GM18502 (cell line): ENCODE results near the gene PRPF6.
"Not testable (repeated sequence)": the region's sequence is repeated elsewhere in the genome, so short reads cannot be mapped to it uniquely, and the experiment has no call there.

Experiments
- ATAC-seq: cut with Tn5 transposase; IDR thresholded peaks from one replicate; pipeline ENCODE4 v1.9.1; 2021; ENCODE audit warnings: mild to moderate bottlenecking; ENCODE audit not compliant: unreplicated experiment, poor library complexity

Gene PRPF6

DNA sequence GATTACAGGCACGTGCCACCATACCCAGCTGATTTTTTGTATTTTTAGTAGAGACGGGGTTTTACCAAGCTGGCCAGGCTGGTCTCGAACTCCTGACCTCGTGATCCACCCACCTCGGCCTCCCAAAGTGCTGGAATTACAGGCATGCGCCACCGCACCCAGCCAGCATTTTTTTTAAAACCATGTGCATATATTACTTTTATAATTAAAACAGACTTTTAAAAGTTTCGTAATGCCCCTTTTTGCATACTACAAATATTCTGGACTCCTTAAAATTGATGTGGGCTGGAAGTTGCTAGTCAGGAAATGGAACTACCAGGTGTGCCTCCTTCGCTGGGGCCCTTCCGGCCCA is 9.0 kb upstream of the PRPF6 start:
- not testable (repeated sequence) for ATAC-seq

DNA sequence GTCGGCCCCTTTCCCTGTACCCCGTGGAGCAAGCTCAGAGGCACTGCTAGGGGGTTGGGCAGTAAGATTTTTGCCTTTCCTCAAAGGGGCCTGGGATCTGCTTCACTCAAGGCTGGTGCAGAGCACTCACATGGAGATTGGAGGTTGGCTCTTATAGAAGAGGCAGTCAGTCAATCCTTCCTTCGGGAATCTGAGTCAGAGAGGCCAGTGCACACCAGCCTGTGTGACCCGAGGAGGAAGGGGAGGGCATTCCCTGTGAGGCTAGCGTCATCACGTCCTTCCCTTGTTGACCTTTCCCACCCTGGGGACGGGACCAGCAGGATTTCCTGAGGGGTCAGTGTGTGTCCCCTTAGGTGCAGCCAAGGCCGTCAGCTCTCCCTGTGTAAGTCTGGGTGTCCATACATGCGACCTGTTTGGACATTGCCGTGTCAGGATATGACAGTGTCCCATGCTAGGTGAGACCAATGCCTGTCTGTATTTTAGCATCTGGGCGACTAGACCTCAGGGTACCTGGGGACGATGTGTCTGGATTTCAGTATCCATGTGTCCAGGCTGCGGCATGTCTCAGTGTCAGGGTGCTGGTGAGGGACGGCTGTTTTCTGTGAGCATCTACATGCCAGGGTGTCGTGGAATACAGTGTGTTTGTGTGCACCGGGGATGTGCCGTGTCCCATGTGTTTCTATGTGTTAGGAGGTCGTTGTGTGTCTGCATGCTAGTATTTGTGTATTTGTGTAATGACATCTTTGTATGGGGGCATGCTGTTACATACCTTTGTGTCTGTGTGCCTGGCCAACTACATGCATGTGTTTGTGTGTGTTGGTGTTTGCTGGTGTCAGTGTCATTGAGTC is 8.4 kb upstream of the PRPF6 start:
- no peak for ATAC-seq

DNA sequence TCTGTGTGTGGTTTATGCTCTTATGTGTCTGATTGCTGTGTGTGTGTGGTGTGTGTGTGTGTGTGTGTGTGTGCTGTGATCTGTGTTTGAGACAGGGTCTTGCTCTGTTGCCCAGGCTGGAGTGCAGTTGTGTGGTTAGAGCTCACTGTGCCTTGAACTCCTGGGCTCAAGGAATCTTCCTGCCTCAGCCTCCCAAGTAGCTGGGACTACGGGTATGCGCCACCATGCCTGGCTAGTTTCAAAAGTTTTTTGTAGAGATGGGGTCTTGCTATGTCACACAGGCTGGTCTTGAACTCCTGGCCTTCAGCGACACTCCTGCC is 7.8 kb upstream of the PRPF6 start:
- no peak for ATAC-seq

- ATAC-seq, result no peak
Observed at GRCh38 chr20:63973636-63974401, 7.1 kb upstream of the PRPF6 start.

- no peak for ATAC-seq
Observed at GRCh38 chr20:63974402-63975200, 6.3 kb upstream of the PRPF6 start.

DNA sequence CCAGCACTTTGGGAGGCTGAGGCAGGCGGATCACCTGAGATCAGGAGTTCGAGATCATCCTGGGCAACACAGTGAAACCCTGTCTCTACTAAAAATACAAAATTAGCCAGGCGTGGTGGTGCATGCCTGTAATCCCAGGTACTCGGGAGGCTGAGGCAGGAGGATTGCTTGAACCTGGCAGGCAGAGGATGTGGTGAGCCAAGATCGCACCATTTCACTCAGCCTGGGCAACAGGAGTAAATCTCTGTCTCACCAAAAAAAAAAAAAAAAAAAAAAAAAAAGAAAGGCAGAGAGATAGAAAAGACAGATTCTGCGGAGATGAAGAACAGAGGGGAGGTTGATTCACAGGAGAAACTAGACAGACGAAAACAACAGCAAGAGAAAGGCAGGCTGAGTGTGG is 4.4 kb upstream of the PRPF6 start:
- ATAC-seq, result not testable (repeated sequence)

- no peak for ATAC-seq
Observed at GRCh38 chr20:63976980-63977738, 3.8 kb upstream of the PRPF6 start.

DNA sequence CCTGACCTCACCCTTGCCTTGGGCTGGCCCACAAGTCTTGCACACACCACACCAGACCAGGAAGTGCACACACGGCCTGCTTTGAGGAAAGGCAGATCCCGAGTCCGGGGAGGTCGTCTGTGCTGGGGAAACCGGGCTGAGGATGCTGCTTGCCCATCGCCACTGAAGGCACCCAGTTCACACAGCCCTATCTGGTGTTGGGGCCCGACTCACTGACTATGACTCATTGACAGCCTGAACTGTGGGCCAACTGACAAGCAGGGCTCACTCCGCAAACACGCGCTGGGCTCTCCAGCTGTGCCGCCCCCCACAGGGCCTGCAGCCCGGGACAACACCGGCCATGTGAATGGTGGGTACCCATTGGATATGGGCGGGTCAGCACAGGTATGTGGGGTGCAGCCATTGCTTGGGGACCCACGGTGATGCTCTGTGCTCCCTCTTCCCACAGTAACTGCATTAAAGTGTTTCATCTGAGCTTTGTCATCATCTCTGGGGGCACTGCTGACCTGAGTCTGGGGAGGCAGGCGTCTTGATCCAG is 3.1 kb upstream of the PRPF6 start:
- ATAC-seq, result no peak

GRCh38 chr20:63978319-63979228 is 2.4 kb upstream of the PRPF6 start:
- peak; percentile 45 for ATAC-seq

GRCh38 chr20:63979229-63979556 is 1.7 kb upstream of the PRPF6 start:
- ATAC-seq, result no peak

GRCh38 chr20:63979557-63980316 is 1.2 kb upstream of the PRPF6 start, which contains the start of gene SAMD10:
SAMD10 (minus strand) TSS chr20:63979642; CDS start chr20:63979467, 175 bp downstream.
- ATAC-seq, result peak; percentile 38

DNA sequence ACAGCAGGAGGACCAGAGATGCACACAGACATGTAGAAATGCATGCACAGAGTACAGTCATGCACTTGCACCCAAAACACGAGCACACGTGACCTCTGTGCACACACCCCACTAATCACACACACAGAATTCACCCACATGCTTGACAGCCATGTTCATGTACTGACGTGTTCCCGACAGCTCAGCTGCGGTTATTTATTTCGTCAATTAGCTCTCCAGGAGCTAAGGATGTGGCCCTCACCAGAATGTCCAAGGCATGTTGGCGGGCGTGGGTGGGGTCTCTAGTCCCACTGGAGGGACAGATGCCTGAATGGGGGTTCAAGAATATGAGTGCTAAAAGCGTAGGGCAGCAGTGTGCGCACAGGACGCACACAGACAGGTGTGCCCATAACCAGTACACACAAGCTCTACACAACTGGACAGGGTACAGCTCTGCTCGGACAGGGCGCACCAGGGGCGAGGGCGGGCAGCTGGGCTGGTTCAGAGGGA is 571 bp upstream of the PRPF6 start:
- peak; percentile 3 for ATAC-seq

GRCh38 chr20:63982937-63983336 is 2.0 kb downstream of the PRPF6 start:
- no peak for ATAC-seq

GRCh38 chr20:64000906-64001305 is 20.0 kb downstream of the PRPF6 start:
- ATAC-seq, result no peak

DNA sequence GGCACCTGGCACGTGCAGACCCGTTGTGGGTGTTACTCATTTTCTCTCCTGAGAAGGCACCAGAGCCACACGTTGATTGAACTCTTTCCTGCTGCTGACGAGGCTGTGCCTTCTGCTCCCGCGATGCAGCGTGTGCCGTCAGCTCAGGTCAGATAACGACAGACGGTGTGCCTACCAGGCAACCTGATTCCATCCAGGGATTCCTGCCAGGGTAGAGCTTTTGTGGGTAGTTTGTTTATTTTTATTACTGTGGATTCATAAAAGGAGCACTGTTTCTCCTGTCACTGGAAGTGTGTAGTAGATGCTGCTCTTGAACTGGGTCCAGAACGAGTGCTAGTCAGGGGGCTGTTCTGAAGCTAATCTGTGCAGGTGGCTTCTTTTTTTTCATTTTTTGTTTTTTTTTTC is 20.7 kb downstream of the PRPF6 start:
- ATAC-seq, result no peak

DNA sequence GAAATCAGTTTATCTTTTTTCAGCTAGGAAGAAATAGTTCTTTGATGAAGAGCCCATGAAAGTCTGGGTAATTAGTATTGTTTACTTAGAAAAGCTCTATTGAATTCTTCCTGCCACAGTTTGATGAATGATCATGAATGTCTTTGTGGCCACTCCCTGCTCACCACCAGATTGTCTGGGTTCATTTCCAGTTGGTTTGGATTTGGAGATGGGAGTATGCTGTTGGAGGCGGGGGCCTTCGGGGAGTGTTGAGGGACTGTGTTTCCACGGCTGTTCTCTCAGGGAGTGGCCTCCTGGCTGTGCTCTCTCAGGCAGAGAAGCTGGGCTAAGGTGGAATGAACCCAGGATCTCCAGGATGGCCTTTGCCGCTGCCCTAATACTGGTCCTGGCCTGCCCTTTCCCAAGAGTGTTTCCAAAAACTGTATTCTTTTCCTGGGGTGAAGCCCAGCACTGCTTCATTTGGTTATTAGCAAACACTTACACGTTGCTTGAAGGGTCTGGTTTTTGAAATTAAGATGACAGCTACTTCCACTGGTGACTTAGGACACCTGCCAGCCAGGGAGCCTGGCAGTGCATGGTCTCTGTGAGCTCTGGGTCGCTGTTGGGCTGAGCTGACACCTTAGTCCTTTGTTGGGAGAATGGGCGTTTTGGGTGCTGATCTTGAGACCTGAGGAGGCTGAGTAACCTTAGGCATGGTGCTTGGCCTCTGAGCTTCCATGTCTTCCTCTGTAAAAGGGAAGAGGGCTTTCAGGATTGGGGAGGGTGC is 23.2 kb downstream of the PRPF6 start:
- ATAC-seq, result no peak

- ATAC-seq, result no peak
Observed at GRCh38 chr20:64005394-64005793, 24.5 kb downstream of the PRPF6 start.
